Neural progenitor cell (in vitro differentiated cells): ENCODE results near the gene RALGAPA1.

Experiments used
- CTCF ChIP-seq: fragments of 200-600 bp; sonication (generic); IDR thresholded peaks from 2 replicates; pipeline ENCODE4 v1.5.1; 2017; ENCODE audit warnings: antibody characterized with exemption, mild to moderate bottlenecking
- EZH2 ChIP-seq: fragments of 200-600 bp; sonication (generic); IDR thresholded peaks from 2 replicates; pipeline ENCODE4 v1.6.1; 2017; ENCODE audit warnings: antibody characterized with exemption, mild to moderate bottlenecking, moderate library complexity

DNA sequence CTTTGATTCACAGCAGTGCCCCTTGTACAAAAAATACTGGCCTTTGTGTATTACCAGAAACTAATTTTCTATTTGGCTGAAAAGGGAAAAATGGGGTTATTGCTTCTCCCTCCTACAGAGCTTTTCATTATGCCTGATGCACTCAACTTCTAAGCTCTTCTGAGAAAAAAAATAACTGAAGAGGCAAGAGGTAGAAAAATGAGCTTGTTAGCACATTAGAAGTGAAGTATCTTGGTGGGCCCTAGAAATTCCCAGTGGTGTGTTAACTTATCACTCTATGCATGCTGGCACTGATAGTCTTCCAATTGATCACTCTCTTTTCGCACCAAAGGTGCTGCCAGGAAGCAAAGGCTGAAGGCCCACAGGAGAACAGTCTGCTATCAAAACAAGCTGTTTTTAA, 258.0 kb downstream of the RALGAPA1 start:
- TF ChIP-seq CTCF (no peak), EZH2 (no peak)
